HG02973 (cell line): ENCODE results near the gene SAMD14.

Source experiments
- ATAC-seq: cut with Tn5 transposase; IDR thresholded peaks from one replicate; pipeline ENCODE4 v1.9.1; 2021; ENCODE audit warnings: moderate library complexity; ENCODE audit not compliant: unreplicated experiment

The SAMD14 gene

DNA sequence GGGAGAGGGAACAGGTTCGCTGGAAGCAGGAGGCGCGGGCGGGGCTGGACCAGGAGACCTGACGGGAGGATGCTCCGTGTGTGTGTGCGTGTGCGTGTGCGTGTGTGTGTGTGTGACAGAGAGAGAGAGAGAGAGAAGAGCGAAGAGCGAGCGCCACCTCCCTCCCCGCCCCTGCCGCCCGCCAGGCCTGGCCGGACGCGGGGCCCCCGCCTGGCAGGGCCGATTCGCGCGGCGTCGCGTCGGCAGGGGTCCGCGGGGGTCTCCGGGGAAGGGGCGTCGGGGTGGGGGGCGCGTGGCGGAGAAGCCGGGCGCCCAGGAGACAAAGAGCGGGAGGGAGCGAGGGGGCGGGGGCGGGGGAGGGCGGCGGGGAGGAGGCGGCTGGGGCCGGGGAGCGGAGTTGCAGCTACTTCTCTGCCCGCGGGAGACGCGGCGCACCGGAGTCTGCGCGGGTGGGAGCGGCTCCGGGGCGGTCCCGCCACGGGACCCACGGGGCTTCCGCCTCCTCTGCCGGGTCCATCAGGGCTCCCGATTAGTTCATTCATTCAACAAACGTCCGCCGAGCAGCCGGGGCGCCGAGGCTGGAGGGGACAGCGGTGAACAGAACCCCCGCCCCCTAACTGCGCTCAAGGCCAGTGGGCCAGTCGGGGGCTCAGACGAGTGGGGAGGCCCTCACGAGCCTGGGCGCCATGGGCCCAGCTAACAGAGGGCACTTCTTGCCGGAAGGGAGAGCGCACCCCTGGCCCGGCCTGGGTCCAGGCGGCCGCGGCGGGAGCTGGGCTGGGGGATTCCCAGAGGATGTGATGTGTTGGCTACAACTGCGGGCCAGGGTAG is at the start of gene SAMD14:
Gene SAMD14, minus strand, starts transcription at position 433 of the 831 bp plus-strand sequence. CDS start 5,201 bp downstream, outside the sequence.
- ATAC-seq: no peak

DNA sequence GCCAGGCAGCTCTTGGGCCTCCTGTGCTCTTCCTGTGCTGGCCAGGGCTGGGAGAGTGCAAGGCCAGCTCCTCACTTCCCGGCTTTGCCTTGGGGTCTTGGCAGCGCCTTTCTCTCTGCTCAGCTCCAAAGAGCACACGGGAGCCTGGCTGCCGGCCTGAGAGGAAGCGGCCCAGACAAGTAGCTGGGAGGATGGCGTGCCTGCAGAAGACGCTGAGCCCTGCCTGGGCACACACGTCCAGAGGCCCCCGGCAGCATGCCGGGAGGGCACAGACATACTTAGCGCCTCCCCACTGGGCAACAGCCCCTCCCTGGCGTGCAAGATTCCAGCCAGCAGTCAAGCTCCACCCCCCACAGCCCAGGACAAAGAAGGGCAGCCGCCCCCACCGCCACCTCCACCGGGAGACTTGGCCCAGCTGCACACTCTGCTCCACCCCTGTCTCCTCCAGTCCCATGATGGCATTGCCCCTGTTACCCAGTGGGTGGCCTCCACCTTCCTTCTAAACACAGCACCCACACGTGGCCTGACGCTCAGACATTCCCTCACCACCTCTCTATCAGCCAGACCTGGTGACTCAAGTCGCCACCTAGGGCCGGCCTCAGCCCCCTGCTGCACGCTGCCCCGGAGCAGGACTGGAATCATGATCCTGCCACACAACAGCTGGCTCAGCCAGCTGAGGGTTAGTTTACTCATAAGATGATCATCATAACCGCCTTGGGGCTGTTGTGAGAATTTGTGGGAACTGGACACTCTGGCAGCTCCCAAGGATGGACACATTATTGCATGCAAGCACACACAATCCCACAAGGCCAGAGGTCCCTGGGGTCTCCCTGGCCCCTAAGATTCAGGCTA is 48.2 kb upstream of the SAMD14 start:
- ATAC-seq: no peak

DNA sequence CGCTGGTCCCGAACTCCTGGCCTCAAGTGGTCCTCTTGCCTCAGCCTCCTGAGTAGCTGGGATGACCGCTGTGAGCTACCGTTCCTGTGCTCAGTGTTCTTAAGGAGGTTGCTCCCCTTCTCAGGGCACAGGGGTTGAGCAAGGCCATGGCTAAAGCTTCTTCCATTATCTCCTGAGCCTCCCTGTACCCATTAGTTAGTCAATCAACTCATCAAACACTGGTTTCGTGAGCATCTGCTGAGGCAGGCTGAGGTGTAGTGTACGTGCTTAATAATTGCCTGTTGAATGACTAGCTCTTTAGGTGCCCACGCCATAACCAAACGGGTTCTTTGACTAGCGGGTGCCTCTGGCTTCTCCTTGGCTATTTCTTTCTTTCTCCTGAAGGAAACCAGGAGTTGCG is 47.5 kb upstream of the SAMD14 start:
- ATAC-seq: no peak

DNA sequence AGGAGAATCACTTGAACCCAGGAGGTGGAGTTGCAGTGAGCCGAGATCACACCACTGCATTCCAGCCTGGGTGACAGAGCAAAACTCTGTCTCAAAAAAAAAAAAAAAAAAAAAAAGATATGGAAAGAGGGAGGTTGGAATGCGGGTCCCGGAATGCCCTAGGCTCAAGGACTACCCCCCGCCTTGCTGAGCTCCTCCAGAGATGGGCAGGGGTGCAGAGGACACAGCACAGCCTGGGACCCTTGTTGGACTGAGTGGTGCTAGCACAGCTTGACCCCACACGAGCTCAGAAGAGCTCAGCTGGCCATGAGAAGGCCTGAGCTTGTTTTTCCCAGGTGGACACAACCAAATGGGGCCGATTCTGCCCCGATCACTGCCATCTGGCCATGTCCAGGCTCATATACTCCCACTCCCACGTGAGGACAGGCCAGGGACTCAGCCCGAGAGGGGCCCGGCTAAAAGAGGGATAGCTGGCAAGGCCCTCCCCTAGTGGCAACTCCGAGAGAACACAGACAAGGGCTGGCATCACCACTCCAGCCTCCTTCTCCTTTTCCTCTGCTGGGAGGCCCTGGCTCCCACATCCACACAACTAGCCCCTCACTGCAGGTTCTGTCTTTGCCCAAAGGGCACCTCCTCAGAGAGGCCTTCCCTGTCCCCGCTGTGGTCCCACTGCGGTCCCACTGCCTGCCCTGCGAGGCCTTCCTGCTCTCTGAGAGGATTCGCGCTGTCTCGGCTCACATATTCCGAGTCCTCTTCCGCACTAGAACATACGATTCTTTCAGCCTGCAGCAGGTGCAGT is 46.8 kb upstream of the SAMD14 start:
- no peak for ATAC-seq

DNA sequence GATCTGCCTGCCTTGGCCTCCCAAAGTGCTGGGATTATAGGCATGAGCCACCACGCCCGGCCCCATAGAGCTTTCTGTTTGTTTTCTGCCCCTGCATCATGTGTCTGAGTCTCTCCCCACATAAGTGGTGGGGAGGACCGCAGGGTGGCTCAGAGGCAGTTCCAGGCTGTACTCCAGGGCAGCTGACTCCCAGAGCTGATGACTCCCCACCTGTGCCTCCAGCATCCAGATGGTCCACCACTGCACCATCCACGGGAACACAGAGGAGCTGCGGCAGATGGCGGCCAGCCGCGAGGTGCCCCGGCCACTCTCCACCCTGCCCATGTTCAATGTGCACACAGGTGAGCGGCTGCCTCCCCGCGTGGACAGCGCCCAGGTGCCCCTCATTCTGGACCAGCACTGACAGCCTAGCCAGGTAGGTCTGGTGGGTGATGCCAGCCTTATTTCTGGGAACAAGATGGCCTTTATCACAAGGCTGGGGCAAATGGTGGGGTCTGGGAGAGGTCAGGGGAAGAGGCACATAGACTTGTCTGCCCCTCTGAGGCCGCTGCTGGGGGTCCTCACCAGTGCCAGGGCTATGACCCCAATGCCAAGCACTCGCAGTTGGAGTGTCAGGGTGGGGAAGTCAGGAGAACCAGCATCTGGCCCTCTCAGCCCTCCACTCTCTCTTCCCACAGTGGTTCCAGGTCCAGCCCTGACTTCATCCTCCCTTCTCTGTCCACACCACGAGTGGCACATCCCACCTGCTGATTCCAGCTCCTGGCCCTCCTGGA is 45.3 kb upstream of the SAMD14 start:
- no peak for ATAC-seq

DNA sequence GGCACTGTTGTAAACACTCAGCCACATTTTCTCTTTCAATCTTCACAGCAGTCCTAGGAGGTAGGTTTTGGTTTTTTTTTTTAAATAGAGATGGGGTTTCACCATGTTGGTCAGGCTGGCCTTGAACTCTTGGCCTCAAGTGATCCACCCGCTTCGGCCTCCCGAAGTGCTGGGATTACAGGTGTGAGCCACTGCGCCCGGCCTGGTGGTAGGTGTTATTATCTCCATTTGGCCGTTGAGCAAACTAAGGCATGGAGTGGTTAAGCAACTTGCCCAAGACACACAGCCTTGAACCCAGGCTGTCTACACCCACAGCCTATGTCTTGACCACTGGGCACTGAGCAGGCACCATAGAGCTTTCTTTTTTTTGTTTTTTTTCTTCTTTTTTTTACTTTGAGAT is 44.5 kb upstream of the SAMD14 start:
- ATAC-seq: no peak

DNA sequence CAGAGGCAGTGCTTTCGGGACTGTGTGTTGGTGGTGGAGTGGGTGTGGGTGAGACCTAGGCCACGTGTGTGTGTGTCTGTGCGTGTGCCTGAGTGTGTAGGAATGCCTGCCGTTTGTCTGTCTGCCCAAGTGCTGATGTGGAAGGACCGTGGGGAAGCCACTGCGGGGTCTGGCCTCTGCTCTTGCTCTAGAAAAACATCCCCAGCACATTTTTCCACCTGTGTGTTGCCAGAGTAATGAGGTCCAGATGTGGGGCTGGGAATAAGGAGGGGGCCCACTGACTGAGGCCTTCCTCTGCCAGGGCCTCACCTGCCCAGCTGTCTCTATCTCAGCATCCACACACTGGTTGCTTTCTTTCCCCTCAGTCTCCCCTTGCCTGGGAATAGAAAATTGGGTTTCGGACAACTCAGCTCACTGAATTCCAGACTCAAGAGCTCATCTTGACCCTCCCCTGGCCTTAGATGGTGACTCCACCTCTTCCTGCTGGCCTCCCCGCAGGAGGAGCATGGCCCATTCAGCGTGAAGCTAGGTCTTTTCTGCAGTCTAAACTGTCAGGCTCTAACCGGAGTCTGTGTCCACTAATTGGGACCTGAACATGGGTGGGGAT is 43.5 kb upstream of the SAMD14 start:
- ATAC-seq: no peak

DNA sequence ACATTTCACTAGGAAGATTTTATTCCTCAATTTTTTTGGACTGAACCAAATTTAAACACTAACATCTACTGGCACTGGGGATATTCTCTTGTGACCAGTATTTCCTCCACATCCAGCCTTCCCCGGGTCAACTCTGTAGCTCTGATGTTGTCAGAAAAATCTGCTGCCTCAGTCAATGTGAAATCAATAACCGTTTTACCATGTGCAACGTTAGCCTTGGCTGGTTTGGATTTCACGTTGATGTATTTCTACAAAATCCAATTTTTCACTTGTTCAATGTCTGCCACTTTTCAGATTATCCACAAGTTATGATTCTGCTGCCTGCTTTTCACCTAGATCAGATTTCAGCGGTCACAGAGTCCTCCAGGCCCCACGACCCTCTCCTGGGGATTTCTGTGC is 43.0 kb upstream of the SAMD14 start:
- ATAC-seq: no peak

DNA sequence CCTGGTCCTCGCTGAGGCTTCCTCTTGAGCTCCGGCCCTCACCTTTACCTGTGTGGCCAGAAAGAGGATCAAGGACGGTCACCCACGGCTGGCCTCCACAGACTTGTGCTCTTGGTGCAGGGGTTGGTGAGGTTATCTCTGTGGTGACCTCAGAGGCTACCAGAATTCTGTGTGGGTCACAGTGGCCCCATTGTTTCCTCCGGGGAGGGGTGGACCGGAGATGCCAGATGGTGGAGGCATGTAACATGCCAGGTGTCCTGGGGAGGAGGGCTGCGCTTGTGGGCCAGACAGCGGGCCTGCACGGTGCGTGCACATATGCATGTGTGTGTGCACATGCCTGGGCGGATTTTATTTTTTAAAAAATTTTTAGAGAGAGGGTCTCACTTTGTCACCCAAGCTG is 42.2 kb upstream of the SAMD14 start:
- no peak for ATAC-seq

DNA sequence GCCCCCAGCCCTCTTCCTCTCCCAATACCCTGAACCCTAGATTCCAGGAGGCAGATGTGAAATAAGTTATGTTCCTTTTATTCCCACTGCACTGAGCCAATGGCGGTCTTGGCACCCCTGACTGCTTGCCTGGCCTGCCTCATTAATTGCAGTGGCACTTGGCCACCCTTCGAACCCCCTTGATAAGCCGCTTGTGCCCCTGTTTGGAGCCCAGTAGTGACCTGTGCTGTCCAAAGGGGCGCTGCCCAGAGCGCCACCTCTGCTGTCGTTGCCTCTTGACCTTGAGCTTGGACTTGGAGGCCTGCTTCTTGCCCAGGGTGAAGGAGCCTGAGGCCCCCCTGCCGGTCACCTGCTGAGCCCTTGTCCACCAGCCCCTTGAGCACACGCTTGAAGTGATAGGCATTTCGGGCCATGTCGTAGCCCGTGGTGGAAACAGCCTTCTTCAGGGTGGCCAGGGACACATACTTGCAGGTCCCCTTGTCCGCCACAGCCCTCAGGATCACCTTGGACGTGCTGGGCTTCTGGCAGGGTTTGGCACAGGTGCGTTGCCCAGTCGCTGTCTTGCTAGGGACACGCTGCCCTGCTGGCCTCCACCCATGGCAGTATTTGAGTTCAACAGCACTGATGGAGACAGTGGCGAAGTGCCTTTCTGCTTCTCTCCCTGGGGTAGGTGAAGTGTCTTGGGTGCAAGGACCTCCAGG is 41.6 kb upstream of the SAMD14 start:
- ATAC-seq: no peak

DNA sequence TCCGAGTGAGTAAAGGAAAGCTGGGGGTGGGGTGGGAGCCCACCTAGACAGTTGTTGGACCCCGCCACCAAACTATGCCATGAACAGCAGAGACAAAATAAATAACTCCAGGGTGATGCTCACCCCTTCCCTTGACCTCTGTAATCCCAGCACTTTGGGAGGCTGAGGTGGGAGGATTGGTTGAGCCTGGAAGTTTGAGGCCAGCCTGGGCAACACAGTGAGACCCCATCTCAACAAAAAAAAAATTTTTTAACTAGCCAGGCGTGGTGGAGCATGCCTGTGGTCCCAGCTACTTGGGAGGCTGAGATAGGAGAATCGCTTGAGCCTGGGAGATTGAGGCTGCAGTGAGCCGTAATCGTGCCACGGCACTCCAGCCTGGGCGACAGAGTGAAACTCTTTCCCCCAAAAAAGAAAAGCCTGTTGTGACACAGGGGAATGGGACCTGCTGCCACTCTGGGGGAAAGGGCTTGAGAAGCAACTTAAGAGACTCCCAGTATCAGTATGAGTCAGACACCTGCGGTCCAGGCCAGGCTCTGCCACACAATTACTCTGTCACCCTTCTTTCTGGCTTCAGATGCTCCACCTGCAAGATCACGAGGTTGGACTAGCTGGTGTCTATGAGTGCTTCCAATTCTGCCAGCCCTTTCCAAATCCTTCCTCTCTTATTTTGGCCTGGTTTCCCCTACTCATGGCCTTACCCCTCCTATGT is 40.9 kb upstream of the SAMD14 start:
- ATAC-seq: peak; percentile 51

DNA sequence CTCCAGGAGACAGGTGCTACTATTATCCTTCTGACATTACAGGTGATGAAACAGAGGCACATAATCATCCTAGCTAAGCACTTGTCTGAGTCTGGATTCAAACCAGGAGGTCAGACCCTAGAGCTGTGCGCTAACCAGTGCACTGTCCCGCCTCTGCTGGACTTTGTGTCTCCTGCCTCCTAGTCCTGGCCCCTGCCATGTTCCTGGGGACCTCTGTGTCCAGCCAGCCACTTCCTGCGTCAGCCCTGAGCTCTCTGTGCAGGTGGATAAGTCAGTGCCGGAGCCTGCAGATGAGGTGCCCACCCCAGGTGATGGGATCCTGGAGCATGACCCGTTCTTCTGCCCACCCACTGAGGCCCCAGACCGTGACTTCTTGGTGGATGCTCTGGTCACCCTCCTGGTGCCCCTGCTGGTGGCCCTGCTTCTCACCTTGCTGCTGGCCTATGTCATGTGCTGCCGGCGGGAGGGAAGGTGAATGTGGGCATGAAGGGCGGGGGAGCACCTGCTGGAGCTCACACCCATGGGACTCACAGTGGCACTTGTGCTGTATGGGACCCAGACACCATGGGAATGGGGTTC is 40.0 kb upstream of the SAMD14 start:
- no peak for ATAC-seq

DNA sequence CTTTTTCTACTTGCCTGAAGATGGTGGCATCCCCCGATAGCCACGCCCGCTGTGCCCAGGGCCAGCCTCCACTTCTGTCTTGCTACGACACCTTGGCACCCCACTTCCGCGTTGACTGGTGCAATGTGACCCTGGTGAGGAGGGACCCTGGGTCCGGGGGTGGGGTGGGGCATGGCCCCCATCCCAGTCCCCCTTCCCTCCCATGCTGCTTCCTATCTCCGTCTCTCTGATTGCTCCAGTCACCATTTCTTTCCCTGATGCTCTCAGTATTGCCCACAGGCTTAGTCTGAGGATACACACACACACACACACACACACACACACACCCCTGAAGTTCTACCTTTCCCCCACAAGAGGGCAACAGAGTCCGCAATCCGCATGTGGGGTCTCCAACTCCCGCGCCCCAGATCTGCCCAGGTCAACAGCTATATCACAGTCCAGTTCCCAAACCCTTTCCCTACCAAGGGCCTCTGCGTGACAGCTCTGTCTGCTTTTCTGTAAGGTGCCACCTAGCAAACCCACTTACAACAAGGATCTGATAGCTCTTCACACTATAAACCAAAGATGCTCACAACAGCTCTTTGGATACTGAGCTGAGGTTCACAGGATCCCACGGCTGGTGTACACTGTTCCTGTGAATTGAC is 39.3 kb upstream of the SAMD14 start:
- no peak for ATAC-seq

DNA sequence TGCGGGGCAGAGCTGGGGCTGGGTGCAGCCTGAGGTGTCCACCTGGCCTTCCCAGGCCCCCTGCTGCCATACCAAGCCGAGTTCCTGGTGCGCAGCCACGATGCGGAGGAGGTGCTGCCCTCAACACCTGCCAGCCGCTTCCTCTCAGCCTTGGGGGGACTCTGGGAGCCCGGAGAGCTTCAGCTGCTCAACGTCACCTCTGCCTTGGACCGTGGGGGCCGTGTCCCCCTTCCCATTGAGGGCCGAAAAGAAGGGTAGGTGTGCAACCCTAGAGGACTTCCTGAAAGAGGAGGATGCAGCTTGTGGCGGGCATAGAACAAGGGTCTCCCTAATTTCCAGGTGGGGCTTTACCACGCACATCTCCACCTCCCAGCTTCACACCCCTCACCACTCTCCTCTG is 38.4 kb upstream of the SAMD14 start:
- no peak for ATAC-seq

DNA sequence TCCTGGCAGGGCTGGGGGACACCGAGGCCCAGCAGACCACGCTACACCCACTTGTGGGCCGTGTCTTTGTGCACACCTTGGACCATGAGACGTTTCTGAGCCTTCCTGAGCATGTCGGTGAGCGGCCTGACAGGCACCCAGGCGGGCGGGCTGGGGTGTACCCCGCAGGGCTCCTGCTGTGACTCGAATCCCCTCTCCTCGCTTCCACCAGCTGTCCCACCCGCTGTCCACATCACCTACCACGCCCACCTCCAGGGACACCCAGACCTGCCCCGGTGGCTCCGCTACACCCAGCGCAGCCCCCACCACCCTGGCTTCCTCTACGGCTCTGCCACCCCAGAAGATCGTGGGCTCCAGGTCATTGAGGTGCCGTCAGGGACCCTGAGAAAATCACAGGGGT is 37.4 kb upstream of the SAMD14 start:
- ATAC-seq: no peak

DNA sequence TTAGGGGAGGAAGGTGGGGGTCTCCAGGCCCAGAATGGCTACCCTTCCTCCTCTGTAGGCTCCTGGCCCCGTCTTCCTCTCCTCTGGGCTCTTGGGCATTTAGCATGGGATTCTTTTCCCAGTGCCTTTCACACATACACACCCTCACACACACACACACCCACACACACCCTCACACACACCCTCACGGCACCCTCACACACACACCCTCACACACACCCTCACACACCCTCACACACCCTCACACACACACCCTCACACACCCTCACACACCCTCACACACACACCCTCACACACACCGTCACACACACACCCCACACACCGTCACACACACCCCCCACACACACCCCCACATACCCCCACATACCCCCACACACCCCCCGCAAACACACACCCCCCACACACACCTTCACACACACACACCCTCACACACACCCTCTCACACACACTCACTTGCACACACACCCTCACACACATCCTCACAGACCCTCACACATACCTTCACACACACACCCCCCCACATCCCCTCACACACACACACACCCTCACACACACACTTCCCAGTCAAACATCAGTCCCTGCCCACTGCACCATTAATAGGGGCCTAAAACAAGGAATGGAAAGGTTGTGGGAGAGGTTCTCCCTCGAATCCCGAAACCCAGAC is 36.7 kb upstream of the SAMD14 start:
- no peak for ATAC-seq

DNA sequence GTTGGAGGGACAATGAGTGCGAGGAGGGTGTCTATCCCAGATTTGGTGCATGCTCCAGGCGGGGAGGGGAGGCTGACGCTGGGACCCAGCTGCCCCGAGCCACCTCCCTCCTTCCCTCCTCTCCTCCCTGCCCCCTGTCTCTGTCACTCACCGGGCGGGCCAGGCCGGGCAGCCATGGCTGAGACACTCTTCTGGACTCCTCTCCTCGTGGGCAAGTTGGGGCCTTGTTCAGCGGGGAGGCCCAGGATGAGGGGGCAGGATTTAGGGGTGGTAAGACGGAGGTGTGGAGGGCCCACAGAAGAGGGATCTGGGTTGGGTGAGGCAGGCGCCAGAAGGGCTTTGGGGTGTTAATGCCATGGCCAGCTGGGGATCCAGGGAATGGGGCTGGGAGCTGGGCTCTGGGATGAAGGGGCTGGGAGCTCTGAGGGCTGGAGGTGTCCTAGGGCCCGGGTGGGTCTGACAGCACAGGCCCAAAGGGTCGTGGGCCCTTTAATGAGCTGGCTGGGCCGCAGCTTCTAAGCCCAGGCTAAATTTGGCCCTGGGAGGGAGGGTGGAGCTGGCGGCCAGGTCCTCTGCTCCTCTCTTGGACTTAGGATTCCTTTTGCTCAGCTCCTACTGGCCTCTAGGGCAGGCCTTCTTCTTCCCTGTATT is 36.0 kb upstream of the SAMD14 start, which contains the start of gene SGCA:
Gene SGCA, plus strand, starts transcription at position 139 of the 651 bp plus-strand sequence. Its CDS starts 36 bp downstream, at position 175.
- ATAC-seq: no peak
